ENCODE data around the gene PTH2.

DNA sequence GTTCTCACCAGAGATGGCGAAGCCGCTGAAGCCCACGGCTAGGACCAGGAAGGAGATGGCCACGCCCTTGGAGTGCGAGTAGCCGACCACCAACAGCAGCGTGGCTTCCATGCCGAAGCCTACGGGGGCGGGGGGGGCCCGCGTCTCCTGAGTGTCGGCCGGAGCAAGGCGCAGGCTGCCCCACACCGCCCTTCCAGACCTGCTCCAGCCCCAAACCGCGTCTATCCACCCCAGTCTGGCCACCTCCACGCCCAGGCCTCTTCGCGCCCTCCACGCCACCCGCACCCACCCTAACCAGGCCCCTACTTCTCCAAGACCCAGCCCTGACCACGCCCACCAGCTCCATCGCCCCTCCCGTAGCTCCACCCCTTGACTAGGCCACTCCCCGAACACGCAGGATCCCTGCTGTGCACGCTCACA is 8.1 kb upstream of the PTH2 start:
- TF ChIP-seq, protein P1, sequence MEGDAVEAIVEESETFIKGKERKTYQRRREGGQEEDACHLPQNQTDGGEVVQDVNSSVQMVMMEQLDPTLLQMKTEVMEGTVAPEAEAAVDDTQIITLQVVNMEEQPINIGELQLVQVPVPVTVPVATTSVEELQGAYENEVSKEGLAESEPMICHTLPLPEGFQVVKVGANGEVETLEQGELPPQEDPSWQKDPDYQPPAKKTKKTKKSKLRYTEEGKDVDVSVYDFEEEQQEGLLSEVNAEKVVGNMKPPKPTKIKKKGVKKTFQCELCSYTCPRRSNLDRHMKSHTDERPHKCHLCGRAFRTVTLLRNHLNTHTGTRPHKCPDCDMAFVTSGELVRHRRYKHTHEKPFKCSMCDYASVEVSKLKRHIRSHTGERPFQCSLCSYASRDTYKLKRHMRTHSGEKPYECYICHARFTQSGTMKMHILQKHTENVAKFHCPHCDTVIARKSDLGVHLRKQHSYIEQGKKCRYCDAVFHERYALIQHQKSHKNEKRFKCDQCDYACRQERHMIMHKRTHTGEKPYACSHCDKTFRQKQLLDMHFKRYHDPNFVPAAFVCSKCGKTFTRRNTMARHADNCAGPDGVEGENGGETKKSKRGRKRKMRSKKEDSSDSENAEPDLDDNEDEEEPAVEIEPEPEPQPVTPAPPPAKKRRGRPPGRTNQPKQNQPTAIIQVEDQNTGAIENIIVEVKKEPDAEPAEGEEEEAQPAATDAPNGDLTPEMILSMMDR (IDR thresholded peaks at IDR 0.05): no peak
- TF ChIP-seq POLR2A (IDR thresholded peaks at IDR 0.05): no peak

All from prostate gland (tissue), 2 donors.